Measurements from ENCODE around the gene EBF3. TPM values are rescaled to one million over a fixed set of nuclear protein-coding genes. Genes with fewer than 3 reads are reported as not detected.

Gene EBF3
- polyA plus RNA-seq, 3 donors: 1.6 to 2.4 (median 2.2) TPM

GRCh38 chr10:129918401-129918800 lies 45.7 kb downstream of the EBF3 start:
- no peak for DNase-seq (ENCODE audit: extremely low read depth in 1 of 11, low read depth in 9 of 11, low spot score in 4 of 11)

GRCh38 chr10:129917936-129918335 lies 46.1 kb downstream of the EBF3 start:
- DNase-seq (ENCODE audit: extremely low read depth in 1 of 11, low read depth in 9 of 11, low spot score in 4 of 11): no peak

GRCh38 chr10:129916506-129916995 lies 47.5 kb downstream of the EBF3 start:
- no peak for DNase-seq (ENCODE audit: extremely low read depth in 1 of 11, low read depth in 9 of 11, low spot score in 4 of 11)

DNA sequence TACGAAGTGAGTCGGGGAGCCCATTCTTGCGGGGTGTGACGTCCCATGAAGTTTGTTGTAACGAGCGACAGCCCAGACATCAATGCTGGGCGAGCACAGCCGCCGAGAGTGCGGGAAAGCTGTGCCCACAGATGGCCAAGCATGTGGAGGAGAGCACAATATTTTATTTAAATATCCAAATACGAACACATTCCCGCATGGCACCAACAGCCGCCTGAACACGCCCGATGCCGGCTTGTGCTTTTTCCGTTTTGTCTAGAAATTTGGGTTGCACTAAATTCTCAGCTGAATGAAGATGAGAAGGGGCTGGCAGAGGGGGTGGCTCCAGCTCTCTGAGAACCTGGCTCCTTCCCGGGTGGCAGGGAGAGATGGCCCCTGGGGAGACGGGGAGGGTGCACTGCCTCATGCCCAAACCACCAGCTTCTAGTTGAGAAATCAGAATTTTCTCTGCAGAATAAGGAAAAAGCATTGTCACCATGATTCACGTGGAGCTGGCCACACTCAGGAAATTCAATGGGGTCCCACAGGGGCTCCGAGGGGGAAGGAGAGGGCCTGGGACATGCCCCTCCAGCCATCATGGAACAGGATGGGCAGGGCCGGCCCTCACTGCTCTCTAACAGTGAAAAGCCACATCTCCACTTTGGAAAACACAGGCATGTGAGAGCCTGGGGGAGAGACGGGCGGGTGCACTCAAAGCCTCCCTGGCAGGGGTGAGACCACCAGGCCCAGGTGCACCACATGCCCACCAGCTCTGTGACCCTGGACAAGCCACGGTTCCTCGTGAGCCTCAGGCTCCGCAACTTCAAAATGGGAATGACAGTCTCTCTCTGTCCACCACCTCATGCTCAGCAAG lies 48.3 kb downstream of the EBF3 start:
- no peak for DNase-seq (ENCODE audit: extremely low read depth in 1 of 11, low read depth in 9 of 11, low spot score in 4 of 11)

DNA sequence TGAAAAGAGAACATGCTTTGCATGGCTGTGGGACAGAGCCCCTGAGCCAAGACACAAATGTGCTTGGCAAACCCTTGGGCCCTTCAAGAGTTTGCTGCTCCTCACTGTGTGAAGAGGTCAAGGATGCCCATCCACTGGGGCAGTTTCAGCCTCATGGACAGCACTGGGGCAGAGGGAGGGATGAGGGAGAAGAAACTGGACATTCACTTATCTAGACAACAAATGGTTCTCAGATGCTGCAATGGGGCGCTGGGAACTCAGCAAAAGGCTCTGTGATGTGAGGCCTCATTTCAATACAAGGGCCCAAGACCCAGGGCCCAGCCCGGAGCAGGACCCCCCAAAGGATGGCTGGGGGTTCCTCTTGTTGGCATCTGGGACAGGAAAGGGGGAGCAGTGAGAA lies 49.1 kb downstream of the EBF3 start:
- DNase-seq (ENCODE audit: extremely low read depth in 1 of 11, low read depth in 9 of 11, low spot score in 4 of 11): no peak

DNA sequence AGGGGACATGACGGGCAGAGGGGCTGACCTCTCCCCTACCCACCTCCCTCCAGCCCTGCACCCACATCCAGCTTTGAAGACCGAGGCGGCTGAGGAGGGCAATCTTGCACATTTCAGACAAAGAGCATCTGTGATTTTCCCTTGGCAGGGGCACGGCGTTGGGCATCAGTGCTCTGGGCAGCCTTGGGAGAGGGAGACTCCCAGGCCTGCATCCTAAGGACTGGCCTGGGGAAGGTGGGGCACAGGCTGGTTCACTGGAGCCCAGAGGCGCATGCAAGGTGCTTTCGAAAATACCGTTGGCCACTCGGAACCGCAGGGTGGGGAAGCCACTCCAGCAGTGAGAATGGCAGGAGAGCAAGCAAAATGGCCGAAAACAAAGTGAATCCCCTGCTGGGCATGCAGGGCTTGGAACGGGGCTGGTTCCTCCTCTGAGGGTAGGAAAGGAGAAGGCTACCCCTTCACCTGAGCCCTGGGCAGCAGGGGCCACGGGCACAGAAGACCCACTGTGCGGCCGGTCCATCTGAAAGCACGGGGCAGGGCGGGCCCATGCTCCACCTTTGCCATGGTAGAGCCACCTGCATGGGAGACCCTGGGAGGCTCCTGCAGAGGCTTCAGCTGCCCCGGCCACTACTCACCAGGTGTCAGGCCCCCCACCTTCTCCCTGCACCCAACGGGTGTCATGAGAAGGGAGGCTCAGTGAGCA lies 49.8 kb downstream of the EBF3 start:
- no peak for DNase-seq (ENCODE audit: extremely low read depth in 1 of 11, low read depth in 9 of 11, low spot score in 4 of 11)

- peak in 1 of 11 donors; percentile 9 for DNase-seq (ENCODE audit: extremely low read depth in 1 of 11, low read depth in 9 of 11, low spot score in 4 of 11)
Observed at GRCh38 chr10:129912986-129913695, 50.9 kb downstream of the EBF3 start.

- no peak for DNase-seq (ENCODE audit: extremely low read depth in 1 of 11, low read depth in 9 of 11, low spot score in 4 of 11)
Observed at GRCh38 chr10:129912166-129912917, 51.7 kb downstream of the EBF3 start.

GRCh38 chr10:129911451-129912165 lies 52.5 kb downstream of the EBF3 start:
- DNase-seq (ENCODE audit: extremely low read depth in 1 of 11, low read depth in 9 of 11, low spot score in 4 of 11): no peak

- no peak for DNase-seq (ENCODE audit: extremely low read depth in 1 of 11, low read depth in 9 of 11, low spot score in 4 of 11)
Observed at GRCh38 chr10:129910861-129911260, 53.2 kb downstream of the EBF3 start.

DNA sequence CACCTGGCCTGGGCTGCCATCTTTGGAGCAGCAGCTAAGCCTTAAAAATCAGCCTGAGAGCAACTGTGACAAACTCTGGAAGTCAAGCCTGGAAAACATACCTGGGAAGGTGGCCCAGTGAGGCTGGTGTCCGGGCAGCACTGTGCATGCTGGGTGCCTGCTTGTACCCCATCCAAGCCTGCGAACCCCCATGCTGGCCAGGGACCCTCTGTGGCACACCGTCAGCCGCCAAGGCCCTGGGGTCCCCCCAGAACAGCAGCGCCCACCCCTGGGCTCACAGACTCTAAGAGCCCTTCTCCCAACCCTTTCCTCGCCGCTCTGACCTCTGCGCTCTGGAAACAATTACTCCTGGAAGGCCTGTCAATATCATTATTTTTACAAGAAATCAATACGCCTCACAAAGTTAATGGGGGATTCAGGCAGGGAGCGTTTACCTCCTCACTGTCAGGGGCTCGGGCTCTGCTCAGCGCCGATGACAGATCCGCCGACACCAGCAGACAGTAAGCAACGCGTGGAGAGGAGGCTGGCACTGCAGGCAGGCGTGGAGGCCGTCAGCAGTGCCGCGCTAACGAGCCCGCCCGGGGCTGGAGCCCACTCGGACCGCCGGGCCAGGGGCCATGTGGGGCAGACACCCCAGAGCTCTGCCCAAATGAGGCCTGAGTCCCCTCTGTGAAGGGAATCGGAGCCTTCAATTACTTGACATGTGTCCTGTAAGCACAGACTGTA lies 54.4 kb downstream of the EBF3 start:
- DNase-seq (ENCODE audit: extremely low read depth in 1 of 11, low read depth in 9 of 11, low spot score in 4 of 11): no peak

GRCh38 chr10:129909080-129909479 lies 55.0 kb downstream of the EBF3 start:
- no peak for DNase-seq (ENCODE audit: extremely low read depth in 1 of 11, low read depth in 9 of 11, low spot score in 4 of 11)

DNA sequence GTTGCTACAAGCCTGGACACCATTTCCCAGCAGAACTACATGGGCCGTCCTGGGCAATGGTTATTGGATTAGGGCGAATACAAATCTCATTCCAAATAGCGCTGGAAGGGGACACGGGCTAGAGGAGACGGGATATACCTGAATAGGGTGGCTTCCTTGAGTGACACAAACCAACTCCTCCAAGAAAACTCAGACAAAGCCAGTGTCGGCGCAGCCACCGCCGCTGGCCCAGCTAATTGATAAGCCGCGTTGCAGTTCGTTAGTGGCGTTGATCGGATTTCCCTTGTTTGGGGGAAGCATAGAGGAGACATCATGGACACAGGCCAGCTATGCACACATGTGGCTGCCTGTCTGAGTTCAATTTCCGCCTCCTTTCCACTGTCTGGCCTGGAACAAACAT lies 55.7 kb downstream of the EBF3 start:
- no peak for DNase-seq (ENCODE audit: extremely low read depth in 1 of 11, low read depth in 9 of 11, low spot score in 4 of 11)

DNA sequence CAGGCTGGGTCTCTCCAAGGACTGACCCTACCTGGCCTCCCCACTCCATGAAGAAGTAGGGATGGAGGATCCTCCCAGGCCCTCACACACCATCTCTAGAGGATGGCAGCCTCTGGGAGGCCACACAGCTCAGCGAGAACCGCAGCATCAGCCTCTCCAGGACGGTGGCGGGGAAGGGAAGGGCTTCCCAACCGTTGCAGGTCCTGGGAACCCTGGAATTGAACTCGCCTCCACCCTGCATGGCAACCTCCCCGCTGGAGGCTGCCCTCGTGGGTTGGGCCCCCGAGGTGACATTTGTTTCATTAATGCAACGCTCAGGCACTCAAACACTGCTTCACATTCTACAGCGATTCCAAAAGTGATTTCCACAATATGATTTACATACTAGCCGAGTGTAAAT lies 58.5 kb downstream of the EBF3 start:
- DNase-seq (ENCODE audit: extremely low read depth in 1 of 11, low read depth in 9 of 11, low spot score in 4 of 11): no peak

- DNase-seq (ENCODE audit: extremely low read depth in 1 of 11, low read depth in 9 of 11, low spot score in 4 of 11): no peak
Observed at GRCh38 chr10:129904323-129904722, 59.8 kb downstream of the EBF3 start.

DNA sequence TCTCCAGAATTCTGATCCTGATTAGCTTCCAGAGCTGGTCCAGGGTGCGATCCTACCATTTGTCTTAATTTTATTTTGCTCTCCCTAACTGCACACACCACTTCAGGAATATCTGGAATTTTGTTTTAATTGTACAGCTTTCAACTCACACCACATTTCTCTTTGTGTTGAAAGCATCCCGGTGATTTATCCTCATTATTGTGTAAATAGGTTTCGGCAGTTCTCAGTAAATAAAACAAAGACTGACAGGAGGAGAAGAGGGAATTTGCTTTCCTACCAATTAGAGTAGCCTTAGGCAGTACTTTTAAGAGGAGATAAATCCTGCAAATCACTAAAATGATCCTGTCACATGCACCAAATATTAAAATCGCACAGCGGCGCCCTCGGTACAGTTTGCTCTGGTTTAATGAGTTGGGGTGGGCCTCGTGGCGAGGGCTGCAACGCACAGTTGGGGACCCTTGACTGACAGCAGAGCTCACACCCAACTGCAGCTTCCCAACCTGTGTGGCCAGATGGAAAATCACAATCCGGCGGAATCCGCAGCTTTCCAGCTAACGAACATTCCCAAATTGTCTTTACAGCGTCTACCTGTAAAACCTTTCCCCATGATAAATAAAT lies 62.6 kb downstream of the EBF3 start:
- DNase-seq (ENCODE audit: extremely low read depth in 1 of 11, low read depth in 9 of 11, low spot score in 4 of 11): no peak

- no peak for DNase-seq (ENCODE audit: extremely low read depth in 1 of 11, low read depth in 9 of 11, low spot score in 4 of 11)
Observed at GRCh38 chr10:129900825-129901224, 63.2 kb downstream of the EBF3 start.
